ENCODE measurements around the gene SYT17.

SYT17 gene

GRCh38 chr16:19315889-19316433 is 147.9 kb downstream of the SYT17 start:
- TF ChIP-seq CREB1 (IDR thresholded peaks at IDR 0.05; ENCODE audit: low read depth), result no peak
- TF ChIP-seq RAD21 (IDR thresholded peaks at IDR 0.05; ENCODE audit: low read depth), result no peak
- TF ChIP-seq NFIC (IDR thresholded peaks at IDR 0.05), result no peak
- no peak for TF ChIP-seq REST (IDR thresholded peaks at IDR 0.05; ENCODE audit: low read depth)
- TF ChIP-seq USF1 (IDR thresholded peaks at IDR 0.05), result no peak
- no peak for TF ChIP-seq TCF12 (IDR thresholded peaks at IDR 0.05; ENCODE audit: low read depth)
- no peak for TF ChIP-seq CEBPB (IDR thresholded peaks at IDR 0.05)
- no peak for TF ChIP-seq YY1 (IDR thresholded peaks at IDR 0.05; ENCODE audit: low read depth)
- no peak for TF ChIP-seq TEAD4 (IDR thresholded peaks at IDR 0.05)
- TF ChIP-seq EP300 (IDR thresholded peaks at IDR 0.05; ENCODE audit: borderline replicate concordance), result no peak
- no peak for TF ChIP-seq FOXM1 (IDR thresholded peaks at IDR 0.05; ENCODE audit: borderline replicate concordance, low read depth)
- no peak for TF ChIP-seq EGR1 (IDR thresholded peaks at IDR 0.05)
- TF ChIP-seq ZBTB7A (IDR thresholded peaks at IDR 0.05; ENCODE audit: low read depth), result no peak
- no peak for TF ChIP-seq TAF1 (IDR thresholded peaks at IDR 0.05; ENCODE audit: low read depth)
- no peak for TF ChIP-seq MAX (IDR thresholded peaks at IDR 0.05)

- no peak for TF ChIP-seq FOXM1 (IDR thresholded peaks at IDR 0.05; ENCODE audit: borderline replicate concordance, low read depth)
- TF ChIP-seq NFIC (IDR thresholded peaks at IDR 0.05), result no peak
- no peak for TF ChIP-seq CREB1 (IDR thresholded peaks at IDR 0.05; ENCODE audit: low read depth)
- no peak for TF ChIP-seq REST (IDR thresholded peaks at IDR 0.05; ENCODE audit: low read depth)
- TF ChIP-seq TCF12 (IDR thresholded peaks at IDR 0.05; ENCODE audit: low read depth), result no peak
- no peak for TF ChIP-seq TEAD4 (IDR thresholded peaks at IDR 0.05)
- no peak for TF ChIP-seq EP300 (IDR thresholded peaks at IDR 0.05; ENCODE audit: borderline replicate concordance)
- TF ChIP-seq TAF1 (IDR thresholded peaks at IDR 0.05; ENCODE audit: low read depth), result no peak
- no peak for TF ChIP-seq USF1 (IDR thresholded peaks at IDR 0.05)
- TF ChIP-seq RAD21 (IDR thresholded peaks at IDR 0.05; ENCODE audit: low read depth), result no peak
- TF ChIP-seq EGR1 (IDR thresholded peaks at IDR 0.05), result no peak
- TF ChIP-seq ZBTB7A (IDR thresholded peaks at IDR 0.05; ENCODE audit: low read depth), result no peak
- no peak for TF ChIP-seq CEBPB (IDR thresholded peaks at IDR 0.05)
- TF ChIP-seq YY1 (IDR thresholded peaks at IDR 0.05; ENCODE audit: low read depth), result no peak
- TF ChIP-seq MAX (IDR thresholded peaks at IDR 0.05), result no peak
These were observed 148.8 kb downstream of the SYT17 start for GRCh38 chr16:19316846-19317245.
